Vagina (tissue), 2 donors: ENCODE measurements around the gene NCAN.

Experiments used
- CTCF ChIP-seq, 3 experiments: fragments of 450-650 bp in 2 of 3; fragments of 200-600 bp in 1 of 3; sonication (generic) in 1 of 3; IDR thresholded peaks; one replicate each; pipeline ENCODE4 v1.5.1; 2017 to 2019; ENCODE audit warnings: antibody characterized with exemption in 3 of 3, mild to moderate bottlenecking in 2 of 3, moderate library complexity in 2 of 3
- POLR2A ChIP-seq, 2 donors: fragments of 450-650 bp; IDR thresholded peaks; one replicate each; pipeline ENCODE4 v1.6.1; 2017; ENCODE audit warnings: antibody characterized with exemption in 2 of 2, mild to moderate bottlenecking in 2 of 2, moderate library complexity in 2 of 2

- TF ChIP-seq CTCF (IDR thresholded peaks at IDR 0.05) = no peak
- TF ChIP-seq POLR2A (IDR thresholded peaks at IDR 0.05) = no peak
These were observed 34.8 kb upstream of the NCAN start for GRCh38 chr19:19176950-19177349.
